H1 (cell line): ENCODE data around the gene TAF4. TPM values are rescaled to one million over a fixed set of nuclear protein-coding genes. Genes with fewer than 3 reads are reported as not detected.

ENCODE experiments used
- CTCF ChIA-PET: fragments of 300-600 bp; sonication (Branson Sonifier 250); formaldehyde crosslinking; loops from one replicate; lab custom pipeline; 2021; ENCODE audit not compliant: partially characterized antibody; lab: Charles Lee
- POLR2A ChIA-PET: fragments of 300-600 bp; sonication (Branson Sonifier 250); formaldehyde crosslinking; loops from one replicate; lab custom pipeline; 2021; ENCODE audit warnings: inconsistent platforms; ENCODE audit not compliant: partially characterized antibody; lab: Charles Lee
- DNase-seq, 2 experiments: peaks; one replicate each; pipeline versions ENCODE4 v3.0.0 to v3.0.0-alpha.2; 2010 to 2022; ENCODE audit warnings: low spot score in 2 of 2, low read depth in 1 of 2, mixed read lengths in 1 of 2
- FAIRE-seq: peaks from 2 replicates; lab custom pipeline; 2011; peaks lifted over from hg19 to GRCh38; lab: Jason Lieb, UNC
- H2AFZ ChIP-seq: 2 replicates; pipeline ENCODE4 v1.8.1; 2012; ENCODE audit warnings: low read length, inconsistent platforms
- H2AK5ac ChIP-seq: 2 replicates; pipeline ENCODE4 v1.6.1; 2013; ENCODE audit warnings: low read depth, low read length
- H2BK120ac ChIP-seq: replicated peaks from 2 replicates; pipeline ENCODE3; 2013; ENCODE audit warnings: low read depth, low read length, inconsistent platforms
- H2BK12ac ChIP-seq: 2 replicates; pipeline ENCODE4 v1.6.1; 2013; ENCODE audit warnings: low read depth, low read length
- H2BK15ac ChIP-seq: 2 replicates; pipeline ENCODE4 v1.6.1; 2013; ENCODE audit warnings: low read length
- H2BK20ac ChIP-seq: 2 replicates; pipeline ENCODE4 v1.6.1; 2013; ENCODE audit warnings: low read length
- H2BK5ac ChIP-seq: 2 replicates; pipeline ENCODE4 v1.6.1; 2013; ENCODE audit warnings: low read depth, low read length
- H3K14ac ChIP-seq: 2 replicates; pipeline ENCODE4 v1.6.1; 2013; ENCODE audit warnings: inconsistent platforms; ENCODE audit not compliant: insufficient read length
- H3K18ac ChIP-seq: 2 replicates; pipeline ENCODE4 v1.6.1; 2013; ENCODE audit warnings: low read length; ENCODE audit errors: extremely low read depth
- H3K23ac ChIP-seq: 2 replicates; pipeline ENCODE4 v1.6.1; 2013; ENCODE audit warnings: inconsistent platforms; ENCODE audit not compliant: insufficient read length
- H3K23me2 ChIP-seq: 2 replicates; pipeline ENCODE4 v1.6.1; 2013; ENCODE audit warnings: low read depth, low read length
- H3K27ac ChIP-seq: 2 replicates; pipeline ENCODE4 v1.6.1; 2011; ENCODE audit warnings: low read depth, low read length, inconsistent platforms
- H3K27me3 ChIP-seq, 4 experiments: replicated peaks in 1 of 4; 1 replicate in 1 of 4; 2 replicates in 3 of 4; pipeline versions ENCODE4 v1.6.1 to v1.8.1; 2011 to 2013; ENCODE audit warnings: low read length in 3 of 4, mild to moderate bottlenecking in 3 of 4, inconsistent platforms in 2 of 4, mixed read lengths in 2 of 4, moderate library complexity in 1 of 4; ENCODE audit not compliant: control insufficient read depth in 3 of 4, insufficient read depth in 3 of 4; ENCODE audit errors: extremely low read depth in 1 of 4
- H3K36me3 ChIP-seq, 4 experiments: 2 replicates each; pipeline versions ENCODE4 v1.6.1 to v1.8.1; 2011 to 2013; ENCODE audit warnings: mild to moderate bottlenecking in 4 of 4, low read length in 3 of 4, moderate library complexity in 2 of 4, control low read depth in 1 of 4, inconsistent platforms in 1 of 4; ENCODE audit not compliant: insufficient read depth in 4 of 4, control insufficient read depth in 2 of 4
- H3K4ac ChIP-seq: replicated peaks from 2 replicates; pipeline ENCODE3; 2013; ENCODE audit warnings: low read length, low read depth, mixed read lengths, inconsistent platforms; ENCODE audit not compliant: insufficient read length
- H3K4me1 ChIP-seq, 4 experiments: replicated peaks in 1 of 4; 1 replicate in 1 of 4; 2 replicates in 3 of 4; pipeline versions ENCODE4 v1.6.1 to v1.8.1; 2011 to 2013; ENCODE audit warnings: low read length in 3 of 4, inconsistent platforms in 2 of 4, mixed read lengths in 1 of 4; ENCODE audit not compliant: insufficient read depth in 4 of 4, control insufficient read depth in 3 of 4
- H3K4me2 ChIP-seq, 2 experiments: 2 replicates each; pipeline versions ENCODE4 v1.6.1 to v1.8.1; 2011 to 2013; ENCODE audit warnings: low read depth in 2 of 2, low read length in 2 of 2, control low read depth in 1 of 2, inconsistent platforms in 1 of 2, mild to moderate bottlenecking in 1 of 2; ENCODE audit not compliant: insufficient read depth in 1 of 2
- H3K4me3 ChIP-seq, 4 experiments: fragments of 200-600, 300-600 bp in 1 of 4; sonication (generic), shearing (Covaris generic), sonication (Bioruptor Twin) in 1 of 4; 2 replicates each; pipeline versions ENCODE4 v1.5.1 to v1.8.1; 2011 to 2016; ENCODE audit warnings: low read length in 4 of 4, low read depth in 3 of 4, control low read depth in 2 of 4, inconsistent platforms in 2 of 4, mild to moderate bottlenecking in 2 of 4, mixed read lengths in 1 of 4, moderate library complexity in 1 of 4; ENCODE audit not compliant: insufficient read depth in 2 of 4; ENCODE audit errors: extremely low read depth in 1 of 4
- H3K56ac ChIP-seq: replicated peaks from 2 replicates; pipeline ENCODE3; 2013; ENCODE audit warnings: low read depth, mild to moderate bottlenecking, mixed read lengths, low read length, inconsistent platforms; ENCODE audit not compliant: insufficient read length
- H3K79me1 ChIP-seq: 2 replicates; pipeline ENCODE4 v1.6.1; 2013; ENCODE audit warnings: low read depth, low read length, control low read depth
- H3K79me2 ChIP-seq, 2 experiments: 2 replicates each; pipeline versions ENCODE4 v1.6.1 to v1.8.1; 2012 to 2013; ENCODE audit warnings: low read length in 2 of 2, mild to moderate bottlenecking in 2 of 2, inconsistent platforms in 1 of 2; ENCODE audit not compliant: insufficient read depth in 2 of 2, control insufficient read depth in 1 of 2
- H3K9ac ChIP-seq, 4 experiments: replicated peaks in 1 of 4; 1 replicate in 1 of 4; 2 replicates in 3 of 4; pipeline versions ENCODE4 v1.6.1 to v1.8.1; 2011 to 2013; ENCODE audit warnings: low read depth in 3 of 4, low read length in 3 of 4, control low read depth in 2 of 4, mild to moderate bottlenecking in 2 of 4, moderate library complexity in 2 of 4, inconsistent platforms in 1 of 4; ENCODE audit errors: extremely low read depth in 1 of 4
- H3K9me3 ChIP-seq, 2 experiments: 2 replicates each; pipeline versions ENCODE4 v1.6.1 to v1.8.1; 2012 to 2013; ENCODE audit warnings: mild to moderate bottlenecking in 2 of 2, moderate library complexity in 2 of 2, control low read depth in 1 of 2, inconsistent platforms in 1 of 2, low read depth in 1 of 2, low read length in 1 of 2, mixed read lengths in 1 of 2; ENCODE audit not compliant: insufficient read depth in 2 of 2
- H4K20me1 ChIP-seq, 2 experiments: replicated peaks in 1 of 2; 2 replicates each; pipeline versions ENCODE3 to v1.8.1; 2011 to 2013; ENCODE audit warnings: inconsistent platforms in 2 of 2, low read length in 2 of 2, mild to moderate bottlenecking in 1 of 2; ENCODE audit not compliant: insufficient read depth in 2 of 2, control insufficient read depth in 1 of 2
- H4K5ac ChIP-seq: 2 replicates; pipeline ENCODE4 v1.6.1; 2013; ENCODE audit warnings: low read length, low read depth, mixed read lengths, inconsistent platforms; ENCODE audit not compliant: insufficient read length
- H4K8ac ChIP-seq: 2 replicates; pipeline ENCODE4 v1.8.0; 2013; ENCODE audit warnings: mild to moderate bottlenecking, moderate library complexity, low read length, inconsistent platforms; ENCODE audit not compliant: insufficient read depth; ENCODE audit errors: extremely low read depth
- H4K91ac ChIP-seq: replicated peaks from 2 replicates; pipeline ENCODE3; 2013; ENCODE audit warnings: low read length, mixed read lengths, inconsistent platforms; ENCODE audit not compliant: insufficient read length
- CHD1 ChIP-seq: IDR thresholded peaks from 2 replicates; pipeline ENCODE4 v1.6.1; 2012; ENCODE audit warnings: low read depth, low read length, improper control_type of control experiment
- KDM1A ChIP-seq: fragments of 200-600, 300-600 bp; sonication (generic); IDR thresholded peaks from 2 replicates; pipeline ENCODE4 v1.7.1; 2016; ENCODE audit warnings: mild to moderate bottlenecking, low read length, borderline replicate concordance
- MAX ChIP-seq: IDR thresholded peaks from 2 replicates; pipeline ENCODE4 v1.6.1; 2012; ENCODE audit warnings: inconsistent platforms
- SRF ChIP-seq: IDR thresholded peaks from 2 replicates; pipeline ENCODE4 v1.6.1; 2011; ENCODE audit warnings: mild to moderate bottlenecking, low read depth, low read length, moderate library complexity
- WGBS, 2 experiments: shearing (Covaris generic) in 1 of 2; methylation state at CpG; one replicate each; pipeline versions ENCODE4 v1.1.6 to v1.1.7; 2013 to 2015; ENCODE audit warnings: low lambda C conversion rate in 2 of 2, mixed read lengths in 2 of 2, inconsistent platforms in 1 of 2, low coverage in 1 of 2, missing lambda C conversion rate in 1 of 2; ENCODE audit not compliant: insufficient replicate concordance in 2 of 2, insufficient coverage in 1 of 2, insufficient read length in 1 of 2; ENCODE audit errors: extremely low coverage in 1 of 2, missing lambda C conversion rate in 1 of 2; 5-methylcytosine and 5-hydroxymethylcytosine counted together
- polyA plus RNA-seq, 7 experiments: library from polyadenylated mRNA; depleted of rRNA in 3 of 7; stranded (reverse) in 5 of 7; unstranded in 2 of 7; fragments of >200 nt in 5 of 7; fragments of 200-250 nt in 2 of 7; gene quantifications; 1 replicate in 5 of 7; 2 replicates in 1 of 7; 4 replicates in 1 of 7; pipeline versions ENCODE4 v1.2.1 to v1.2.3, GENCODE V29; 2011 to 2013; ENCODE audit warnings: missing spikeins in 2 of 7, mixed read lengths in 2 of 7
- total RNA-seq: library from RNA; stranded (reverse); fragmentation: NEBNext Ultra II Directional; extraction: Animal tissue kit (Norgen Biotek cat#: 25700); gene quantifications from 2 replicates; pipeline ENCODE4 v1.2.1, GENCODE V29; 2021

TAF4 gene
- total and polyA plus RNA-seq, 2 of the 8 experiments (the other 6 are each of a cell fraction or from before 2014, with no cell fraction given), result 16.0 to 30.1 TPM

- WGBS, 2 experiments, result 89% methylated on average over 12 of the region's 12 CpGs; no CpG with 5 or more reads in 1 of the 2 experiments
- POLR2A ChIA-PET, result interaction anchor here (0.8 to 1.8 kb wide), 6 partner anchors 9 to 85 kb away, joined by 3 to 10 read pairs (median 4); partner anchors contain the start of genes LSM14B, PSMA7 and SS18L1
- CTCF ChIA-PET, result interaction anchor here (1.0 to 1.7 kb wide), 5 partner anchors 10 to 78 kb away, joined by 3 to 10 read pairs (median 4); no protein-coding TSS in a partner anchor
These were observed 2.9 kb downstream of the TAF4 start for GRCh38 chr20:62062661-62063314.

More at GRCh38 chr20:62062661-62063314, 2.9 kb downstream of the TAF4 start:
- Histone ChIP-seq H2AFZ (no peak overlapping the region), H4K8ac (no peak overlapping the region), H3K9ac (no peak overlapping the region), H4K5ac (no peak overlapping the region), H3K18ac (no peak overlapping the region), H3K4ac (no peak overlapping the region), H3K56ac (no peak overlapping the region), H3K9me3 (no peaks in the 10 kb centered on the region), H2BK120ac (no peak overlapping the region), H3K23me2 (peaks cover 7% of the 10 kb centered on the region; the same call in 1 of the 2 replicates), H3K27ac (no peak overlapping the region), H3K79me1 (peaks cover 12% of the 10 kb centered on the region; the same call in 1 of the 2 replicates), H3K14ac (no peak overlapping the region), H3K4me3 (no peak overlapping the region), H2BK12ac (no peak overlapping the region), H3K23ac (no peak overlapping the region), H4K91ac (no peak overlapping the region), H4K20me1 (peaks cover 35 to 36% of the 10 kb centered on the region in 2 experiments), H3K36me3 (peaks cover 0 to 4% (median under 1%) of the 10 kb centered on the region in 4 experiments; a peak in 3 of 8 replicates), H3K4me1 (peaks cover 5 to 18% (median 13%) of the 10 kb centered on the region in 4 experiments), H2BK5ac (no peak overlapping the region), H3K79me2 (peaks cover 37 to 56% of the 10 kb centered on the region in 2 experiments; a peak in 3 of 4 replicates), H3K27me3 (no peaks in the 10 kb centered on the region), H2BK20ac (no peak overlapping the region), H2BK15ac (no peak overlapping the region), H2AK5ac (no peak overlapping the region), H3K4me2 (peak overlapping the region in 1 of 2 experiments; percentile 72; a peak in 1 of 4 replicates)
- FAIRE-seq, result no peak
- no peak for TF ChIP-seq MAX
- no peak for TF ChIP-seq SRF
- TF ChIP-seq CHD1, result no peak
- no peak for TF ChIP-seq KDM1A
- no peak for DNase-seq
